ENCODE results near the gene SFT2D3.

DNA sequence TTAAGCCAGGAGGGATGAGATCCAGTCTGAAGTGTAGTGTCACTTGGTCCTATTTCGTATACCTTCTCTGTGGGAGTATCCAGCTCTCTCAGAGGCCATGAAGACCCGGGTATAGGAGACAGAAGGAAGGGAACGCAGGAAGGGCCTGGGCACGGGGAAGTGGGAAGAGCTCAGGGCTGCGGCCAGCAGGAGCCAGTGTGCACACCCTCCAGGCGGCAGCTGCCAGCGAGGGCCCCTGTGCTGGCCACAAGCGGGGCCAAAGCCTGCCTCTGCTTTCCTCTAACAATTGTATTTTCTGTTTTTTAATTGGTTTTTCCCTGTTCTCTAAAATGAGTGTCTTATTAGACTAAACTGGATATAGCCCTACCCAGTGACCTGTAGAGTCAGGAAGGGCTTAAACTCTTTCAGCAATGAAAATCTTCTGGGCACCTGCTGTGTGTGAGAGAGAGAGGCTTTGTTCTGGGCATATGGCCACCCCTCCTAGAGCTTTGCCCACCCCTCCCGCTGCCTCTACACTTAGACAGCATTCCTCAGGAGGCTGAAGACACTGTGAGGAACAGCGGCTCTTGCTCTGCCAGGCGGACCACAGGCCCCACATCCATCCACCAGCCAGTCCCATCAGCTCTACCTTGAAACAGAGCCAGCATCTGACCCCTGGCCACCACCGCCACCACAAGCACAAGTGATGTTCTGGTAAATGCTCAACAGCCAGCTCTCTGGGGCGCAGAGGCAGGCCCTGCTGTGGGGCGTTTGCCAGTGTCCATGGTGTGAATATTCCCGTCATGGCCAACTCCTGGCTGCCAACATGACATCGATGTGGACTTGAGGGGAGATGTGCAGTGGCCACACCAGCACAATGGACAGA lies 45.9 kb upstream of the SFT2D3 start:
- TF ChIP-seq POLR2AphosphoS5 (IDR thresholded peaks at IDR 0.05), result no peak
- TF ChIP-seq MXI1 (conservative IDR thresholded peaks at IDR 0.05; ENCODE audit: poor library complexity, severe bottlenecking), result no peak
- TF ChIP-seq, protein P1, sequence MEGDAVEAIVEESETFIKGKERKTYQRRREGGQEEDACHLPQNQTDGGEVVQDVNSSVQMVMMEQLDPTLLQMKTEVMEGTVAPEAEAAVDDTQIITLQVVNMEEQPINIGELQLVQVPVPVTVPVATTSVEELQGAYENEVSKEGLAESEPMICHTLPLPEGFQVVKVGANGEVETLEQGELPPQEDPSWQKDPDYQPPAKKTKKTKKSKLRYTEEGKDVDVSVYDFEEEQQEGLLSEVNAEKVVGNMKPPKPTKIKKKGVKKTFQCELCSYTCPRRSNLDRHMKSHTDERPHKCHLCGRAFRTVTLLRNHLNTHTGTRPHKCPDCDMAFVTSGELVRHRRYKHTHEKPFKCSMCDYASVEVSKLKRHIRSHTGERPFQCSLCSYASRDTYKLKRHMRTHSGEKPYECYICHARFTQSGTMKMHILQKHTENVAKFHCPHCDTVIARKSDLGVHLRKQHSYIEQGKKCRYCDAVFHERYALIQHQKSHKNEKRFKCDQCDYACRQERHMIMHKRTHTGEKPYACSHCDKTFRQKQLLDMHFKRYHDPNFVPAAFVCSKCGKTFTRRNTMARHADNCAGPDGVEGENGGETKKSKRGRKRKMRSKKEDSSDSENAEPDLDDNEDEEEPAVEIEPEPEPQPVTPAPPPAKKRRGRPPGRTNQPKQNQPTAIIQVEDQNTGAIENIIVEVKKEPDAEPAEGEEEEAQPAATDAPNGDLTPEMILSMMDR (IDR thresholded peaks at IDR 0.05; ENCODE audit: poor library complexity, severe bottlenecking), result no peak
- no peak for TF ChIP-seq EZH2 (IDR thresholded peaks at IDR 0.05; ENCODE audit: borderline replicate concordance, insufficient read depth, low read length, poor library complexity, severe bottlenecking)
- TF ChIP-seq EP300 (conservative IDR thresholded peaks at IDR 0.05; ENCODE audit: poor library complexity, severe bottlenecking), result no peak
